A673 (cell line): Measurements from ENCODE around the gene SKI. TPM values are rescaled to one million over a fixed set of nuclear protein-coding genes. Genes with fewer than 3 reads are reported as not detected.

Source experiments
- BruUV-seq: library from RNA; stranded (reverse); fragments of 400-500 nt; replicated peaks from 2 replicates; lab custom pipeline; 2021; lab: Mats Ljungman, UMichigan
- CTCF ChIA-PET: fragments of 300-600 bp; sonication (Branson Sonifier 250); formaldehyde crosslinking; loops from one replicate; lab custom pipeline; 2022; ENCODE audit warnings: antibody characterized with exemption; lab: Charles Lee
- POLR2A ChIA-PET: fragments of 300-600 bp; sonication (Branson Sonifier 250); formaldehyde crosslinking; loops from one replicate; lab custom pipeline; 2022; ENCODE audit warnings: antibody characterized with exemption; ENCODE audit not compliant: low non-redundant PET; lab: Charles Lee
- DNase-seq: peaks from one replicate; pipeline ENCODE4 v3.0.0-alpha.2; 2015; ENCODE audit warnings: low spot score
- H3K27ac ChIP-seq: fragments of 200-600 bp; sonication (generic); 2 replicates; pipeline ENCODE4 v1.5.1; 2016; ENCODE audit warnings: mixed run types, low read depth, mild to moderate bottlenecking, mixed read lengths, antibody characterized with exemption, low read length; ENCODE audit not compliant: poor library complexity, severe bottlenecking
- H3K27me3 ChIP-seq: fragments of 200-600 bp; sonication (generic); replicated peaks from 2 replicates; pipeline ENCODE4 v1.6.1; 2017; ENCODE audit warnings: mixed run types, low read depth, mild to moderate bottlenecking, mixed read lengths, antibody characterized with exemption, low read length; ENCODE audit not compliant: insufficient read depth, poor library complexity
- H3K36me3 ChIP-seq: fragments of 200-600 bp; sonication (generic); 2 replicates; pipeline ENCODE4 v1.6.1; 2016; ENCODE audit warnings: mixed run types, mild to moderate bottlenecking, mixed read lengths, antibody characterized with exemption, low read length; ENCODE audit not compliant: insufficient read depth, poor library complexity, severe bottlenecking
- H3K4me1 ChIP-seq: fragments of 200-600 bp; sonication (generic); 2 replicates; pipeline ENCODE4 v1.6.1; 2017; ENCODE audit warnings: mixed run types, mild to moderate bottlenecking, mixed read lengths, antibody characterized with exemption, low read length; ENCODE audit not compliant: insufficient read depth, poor library complexity, severe bottlenecking
- H3K4me3 ChIP-seq: fragments of 200-600 bp; sonication (generic); 2 replicates; pipeline ENCODE4 v1.5.1; 2016; ENCODE audit warnings: low read depth, mixed run types, mild to moderate bottlenecking, mixed read lengths, low read length; ENCODE audit not compliant: poor library complexity, severe bottlenecking
- H3K9me3 ChIP-seq: fragments of 200-600 bp; sonication (generic); 2 replicates; pipeline ENCODE4 v1.6.1; 2016; ENCODE audit warnings: mixed run types, low read depth, mild to moderate bottlenecking, mixed read lengths, antibody characterized with exemption, low read length; ENCODE audit not compliant: poor library complexity, severe bottlenecking
- CTCF ChIP-seq: fragments of 300-800, 200-600 bp; sonication (generic); conservative IDR thresholded peaks from 2 replicates; pipeline ENCODE4 v1.5.1; 2017; ENCODE audit warnings: low read depth, mild to moderate bottlenecking, antibody characterized with exemption, low read length, moderate library complexity, mixed read lengths
- EZH2 ChIP-seq: fragments of 200-600 bp; sonication (generic); IDR thresholded peaks from 2 replicates; pipeline ENCODE4 v1.6.1; 2017; ENCODE audit warnings: borderline replicate concordance, low read depth, mild to moderate bottlenecking, mixed read lengths, antibody characterized with exemption, low read length; ENCODE audit not compliant: poor library complexity, severe bottlenecking
- intact Hi-C: fragments of 100-400 bp; cut with micrococcal nuclease; formaldehyde crosslinking; loops from one replicate; pipeline ENCODE4 v1.10.0; 2022; ENCODE audit not compliant: unreplicated experiment
- total RNA-seq: library from RNA; stranded (reverse); gene quantifications from 2 replicates; pipeline ENCODE4 v1.2.3, GENCODE V29; 2021

Gene SKI
- total RNA-seq, 1 experiment from 2014 or later: 88.1 TPM

GRCh38 chr1:2345297-2346075 is 117.4 kb downstream of the SKI start:
- CTCF ChIA-PET: no interaction called here
- DNase-seq: no peak
- POLR2A ChIA-PET: no interaction called here
- Histone ChIP-seq H3K4me1 (no peaks in the 10 kb centered on the region), H3K4me3 (no peak overlapping the region), H3K9me3 (no peaks in the 10 kb centered on the region), H3K27me3 (no peaks in the 10 kb centered on the region), H3K27ac (no peak overlapping the region), H3K36me3 (no peaks in the 10 kb centered on the region)
- no peak for TF ChIP-seq CTCF
- no peak for TF ChIP-seq EZH2
- intact Hi-C loops: no loop called here
- no TSS peak for BruUV-seq

- TF ChIP-seq CTCF: no peak
- no peak for TF ChIP-seq EZH2
- H3K4me3 ChIP-seq: no peak overlapping the region
- POLR2A ChIA-PET: no interaction called here
- intact Hi-C loops: no loop called here
- CTCF ChIA-PET: no interaction called here
- H3K36me3 ChIP-seq: no peaks in the 10 kb centered on the region
- H3K27me3 ChIP-seq: no peaks in the 10 kb centered on the region
- DNase-seq: no peak
- no peaks in the 10 kb centered on the region for H3K9me3 ChIP-seq
- H3K27ac ChIP-seq: no peak overlapping the region
- no TSS peak for BruUV-seq
- H3K4me1 ChIP-seq: no peaks in the 10 kb centered on the region
These were observed 118.7 kb downstream of the SKI start for GRCh38 chr1:2346691-2347408.

GRCh38 chr1:2347409-2347785 is 119.3 kb downstream of the SKI start:
- Histone ChIP-seq H3K27ac (no peak overlapping the region), H3K9me3 (no peaks in the 10 kb centered on the region), H3K27me3 (no peaks in the 10 kb centered on the region), H3K4me3 (no peak overlapping the region), H3K36me3 (no peaks in the 10 kb centered on the region), H3K4me1 (no peaks in the 10 kb centered on the region)
- no peak for DNase-seq
- no TSS peak for BruUV-seq
- POLR2A ChIA-PET: no interaction called here
- intact Hi-C loops: no loop called here
- CTCF ChIA-PET: no interaction called here
- no peak for TF ChIP-seq EZH2
- TF ChIP-seq CTCF: no peak
